CD4-positive, alpha-beta T cell treated with Interleukin-15 for 4 hours (primary cell): ENCODE data around the gene ANKMY1.

Experiments used
- DNase-seq: peaks from one replicate; pipeline ENCODE4 v3.0.0-alpha.2; 2020; ENCODE audit warnings: low spot score

Gene ANKMY1

GRCh38 chr2:240520974-240521350, 36.8 kb downstream of the ANKMY1 start:
- no peak for DNase-seq

- DNase-seq = no peak
Observed at GRCh38 chr2:240520130-240520973, 37.4 kb downstream of the ANKMY1 start.

- DNase-seq = no peak
Observed at GRCh38 chr2:240519396-240520129, 38.2 kb downstream of the ANKMY1 start.

- no peak for DNase-seq
Observed at GRCh38 chr2:240518981-240519380, 38.8 kb downstream of the ANKMY1 start.

GRCh38 chr2:240517342-240517741, 40.4 kb downstream of the ANKMY1 start:
- DNase-seq = no peak

GRCh38 chr2:240514631-240515030, 43.2 kb downstream of the ANKMY1 start:
- no peak for DNase-seq

- DNase-seq = peak; percentile 90
Observed at GRCh38 chr2:240513549-240514287, 44.1 kb downstream of the ANKMY1 start.

GRCh38 chr2:240512666-240513535, 44.9 kb downstream of the ANKMY1 start:
- no peak for DNase-seq

GRCh38 chr2:240512109-240512485, 45.7 kb downstream of the ANKMY1 start:
- no peak for DNase-seq

GRCh38 chr2:240511351-240512108, 46.3 kb downstream of the ANKMY1 start:
- no peak for DNase-seq

- no peak for DNase-seq
Observed at GRCh38 chr2:240510513-240511210, 47.1 kb downstream of the ANKMY1 start.

GRCh38 chr2:240509667-240510512, 47.9 kb downstream of the ANKMY1 start:
- no peak for DNase-seq

GRCh38 chr2:240508832-240509545, 48.8 kb downstream of the ANKMY1 start:
- DNase-seq = no peak

- no peak for DNase-seq
Observed at GRCh38 chr2:240507778-240508251, 50.0 kb downstream of the ANKMY1 start.

- no peak for DNase-seq
Observed at GRCh38 chr2:240507060-240507777, 50.6 kb downstream of the ANKMY1 start.

GRCh38 chr2:240506406-240507059, 51.3 kb downstream of the ANKMY1 start:
- DNase-seq = no peak

GRCh38 chr2:240505910-240506309, 51.9 kb downstream of the ANKMY1 start:
- DNase-seq = no peak
